IPS-NIHi7 (cell line): Measurements from ENCODE around the gene NTNG2.

Source experiments
- DNase-seq: peaks from one replicate; pipeline ENCODE4 v3.0.0; 2012; ENCODE audit warnings: mixed read lengths; ENCODE audit errors: extremely low spot score

Gene NTNG2

DNA sequence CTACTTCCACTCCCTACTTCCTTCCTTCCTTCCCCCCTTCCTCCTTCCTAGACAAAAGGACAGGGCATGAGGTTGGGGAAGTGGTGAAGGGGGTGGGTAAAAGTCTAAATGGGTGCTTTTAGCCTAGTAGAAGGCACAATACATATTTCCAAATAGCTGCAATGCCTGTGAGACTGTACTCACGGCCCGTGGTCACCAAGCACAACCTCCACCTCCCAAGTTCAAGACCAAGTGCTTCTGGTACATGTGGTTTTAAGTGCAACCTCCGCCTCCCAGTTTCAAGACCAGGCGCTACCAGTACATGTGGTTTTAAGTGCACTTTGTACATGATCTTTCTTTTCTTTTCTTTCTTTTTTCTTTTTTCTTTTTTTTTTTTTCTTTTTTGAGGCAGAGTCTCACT lies 14.5 kb upstream of the NTNG2 start:
- DNase-seq, result no peak

DNA sequence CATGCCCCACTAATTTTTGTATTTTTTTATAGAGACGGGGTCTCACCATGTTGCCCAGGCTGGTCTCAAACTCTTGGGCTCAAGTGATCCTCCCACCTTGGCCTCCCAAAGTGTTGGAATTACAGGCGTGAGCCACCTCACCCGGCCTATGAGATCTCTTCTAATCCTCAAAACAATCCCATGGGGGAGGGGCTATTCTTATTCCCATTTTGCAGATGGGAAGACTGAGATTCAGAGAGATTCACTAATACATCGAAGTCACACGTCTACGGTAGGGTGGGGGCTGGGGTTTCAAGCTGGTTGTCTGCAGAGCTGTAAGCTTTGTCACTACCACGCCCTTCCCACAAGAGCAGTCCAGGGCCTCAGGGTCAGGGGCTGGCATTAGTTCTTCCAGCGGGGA lies 14.0 kb upstream of the NTNG2 start:
- DNase-seq, result no peak

DNA sequence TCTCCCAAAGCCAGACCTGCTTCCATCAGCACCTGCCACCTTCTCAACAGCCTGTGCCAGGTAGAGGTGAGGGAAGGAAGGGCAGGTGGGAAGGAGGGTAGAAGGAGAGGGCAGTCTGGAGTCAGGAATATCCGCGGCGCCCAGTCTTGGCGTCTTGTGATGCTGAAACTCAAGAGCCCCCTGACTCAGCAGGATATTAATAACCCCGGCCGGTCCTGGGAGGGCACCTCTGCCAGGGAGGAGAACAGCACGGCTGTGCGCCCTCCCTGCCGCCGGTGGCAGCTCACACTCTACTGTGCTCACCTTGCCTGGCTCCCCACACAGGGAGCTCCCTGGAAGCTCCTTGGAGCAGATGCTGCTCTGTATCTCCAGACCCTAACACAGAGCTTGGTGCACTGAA lies 11.6 kb upstream of the NTNG2 start:
- DNase-seq, result no peak

DNA sequence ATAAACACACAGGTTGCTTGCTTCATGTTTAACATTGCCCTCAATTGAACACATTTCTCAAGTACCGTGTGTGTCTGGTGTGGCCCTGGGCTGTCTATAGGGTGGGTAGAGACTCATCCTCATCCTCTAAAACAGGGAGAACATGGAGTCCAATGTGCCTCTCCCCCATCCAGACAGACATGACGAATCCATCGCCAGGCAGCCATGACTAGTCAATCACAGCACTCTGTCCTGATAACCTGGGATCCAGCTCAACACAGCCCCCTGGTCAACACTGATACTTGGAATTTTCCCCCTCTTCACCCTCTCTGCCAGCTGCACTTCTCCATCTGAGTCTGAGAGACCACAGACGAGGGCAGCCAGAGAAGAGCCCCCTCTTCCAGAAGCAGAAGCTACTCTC lies 10.7 kb upstream of the NTNG2 start:
- DNase-seq, result no peak

DNA sequence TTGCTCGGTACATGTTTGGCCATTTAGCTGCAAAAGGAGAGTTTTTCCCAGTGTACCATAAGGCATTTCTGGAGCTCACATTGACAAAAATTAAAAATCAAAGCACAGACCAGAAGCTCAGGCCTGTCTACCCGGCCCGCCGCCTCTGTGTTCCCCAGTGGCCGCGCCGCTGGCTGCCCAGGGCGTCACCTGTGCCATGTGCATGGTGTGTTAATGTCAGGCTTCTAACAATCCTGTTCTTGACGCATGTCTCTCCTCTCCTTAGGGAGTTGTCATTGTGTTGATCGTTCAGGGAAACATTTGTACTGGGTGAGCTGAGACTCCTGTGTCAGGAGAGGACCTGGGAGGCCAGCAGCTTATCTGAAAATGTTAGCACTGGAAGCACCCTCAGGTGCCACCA lies 9.6 kb upstream of the NTNG2 start:
- DNase-seq, result no peak

DNA sequence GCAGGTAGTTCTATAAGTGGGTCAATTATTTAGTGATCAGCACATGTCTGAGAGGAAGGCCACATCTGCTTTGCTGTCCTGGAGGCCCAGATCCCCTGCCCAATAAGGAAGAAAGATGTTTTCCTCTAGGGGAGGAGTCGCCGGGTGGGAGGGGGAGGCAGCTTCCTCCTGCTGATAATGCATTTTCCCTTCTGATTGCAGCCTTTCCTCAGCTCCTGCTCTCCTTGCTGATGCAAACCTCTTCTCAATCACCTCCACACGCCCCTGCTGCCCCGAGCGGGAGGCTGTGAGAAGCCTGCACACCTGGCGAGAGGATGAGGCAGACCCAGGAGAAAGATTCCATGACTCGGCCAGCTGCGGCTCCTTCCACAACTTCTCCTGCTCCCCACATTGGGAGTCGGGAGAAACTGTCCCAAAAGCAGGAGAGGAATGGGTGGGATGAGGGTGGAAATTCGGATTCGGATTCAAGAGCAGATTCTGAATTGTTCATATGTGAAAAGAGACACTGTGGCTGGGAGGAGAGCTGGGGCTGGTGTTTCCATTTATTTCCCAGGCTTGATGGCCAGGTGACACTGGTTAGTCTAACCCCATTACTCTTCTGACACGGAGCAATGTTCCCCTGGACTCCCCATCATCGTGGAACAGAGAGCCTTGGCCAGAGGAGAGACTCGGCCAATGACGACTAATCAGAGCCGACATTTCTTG lies 6.8 kb upstream of the NTNG2 start:
- peak; percentile 68 for DNase-seq

DNA sequence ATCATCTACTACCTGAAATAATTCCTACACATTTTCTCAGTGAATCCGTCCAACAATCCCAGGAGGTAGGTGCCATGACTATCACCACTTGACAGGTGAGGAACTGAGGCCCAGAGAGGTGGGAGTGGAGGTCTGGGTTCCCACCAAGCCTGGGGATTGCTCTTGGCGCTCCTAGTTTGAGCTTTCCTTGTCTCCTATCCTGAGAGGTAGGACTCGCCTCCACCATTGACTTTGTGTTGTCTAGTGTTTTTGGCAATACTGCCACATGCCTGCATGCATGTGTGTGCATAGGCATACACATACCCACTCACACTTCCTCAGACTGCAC lies 6.3 kb upstream of the NTNG2 start:
- no peak for DNase-seq

DNA sequence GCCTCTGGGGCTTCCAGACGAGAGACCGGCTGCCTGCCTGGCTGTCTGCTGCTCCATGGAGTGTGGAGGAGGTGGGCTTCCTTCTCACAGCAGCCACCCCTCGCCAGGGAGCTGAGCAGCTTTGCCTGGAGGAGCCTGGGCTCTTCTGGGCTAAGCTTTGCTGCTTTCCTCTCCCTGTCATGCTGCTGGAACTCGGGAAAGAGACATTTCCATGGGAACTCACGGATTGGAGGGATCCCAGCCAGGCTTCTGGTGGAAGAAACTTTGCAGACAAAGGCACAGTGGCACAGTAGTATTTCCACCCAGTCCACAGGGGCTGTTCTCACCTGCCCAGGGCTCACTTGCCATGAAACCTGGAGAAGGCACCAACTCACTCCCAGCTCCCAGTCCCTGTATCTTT lies 5.6 kb upstream of the NTNG2 start:
- no peak for DNase-seq

DNA sequence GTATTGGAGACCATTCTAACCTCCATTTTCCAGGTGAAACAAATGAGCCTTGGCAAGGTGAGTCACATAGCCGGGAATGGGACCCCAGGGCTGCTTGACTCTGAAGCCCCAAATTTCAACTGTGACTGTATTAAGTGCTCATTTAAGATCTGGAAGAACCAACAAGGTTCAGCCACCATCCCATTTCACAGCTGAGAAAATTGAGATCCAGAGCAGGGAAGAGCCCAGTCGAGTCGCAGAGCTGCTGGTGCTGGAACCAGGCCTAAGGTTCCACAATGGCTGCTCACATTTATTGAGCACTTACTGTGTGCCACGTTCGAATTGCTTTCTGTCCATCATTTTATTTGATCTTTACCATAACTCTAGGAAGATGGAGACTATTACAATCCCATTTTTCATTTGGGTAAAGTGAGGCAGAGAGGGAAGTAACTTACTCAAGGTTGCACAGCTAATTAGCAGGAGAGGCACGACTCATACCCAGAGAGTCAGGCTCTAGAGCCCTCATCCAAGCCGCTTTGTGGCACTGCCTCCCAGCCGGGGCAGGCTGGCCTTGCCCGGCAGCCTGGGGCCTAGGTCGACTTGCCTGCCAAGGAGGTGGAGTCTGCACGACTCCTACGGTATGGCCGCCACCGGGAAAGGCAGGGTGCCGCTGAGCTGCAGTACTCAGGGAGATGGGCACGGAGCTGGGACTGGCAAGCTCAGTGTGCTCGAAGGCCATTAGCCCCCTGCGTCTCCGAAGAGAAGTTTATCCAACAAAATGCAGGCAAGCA lies 4.3 kb upstream of the NTNG2 start:
- DNase-seq, result no peak

DNA sequence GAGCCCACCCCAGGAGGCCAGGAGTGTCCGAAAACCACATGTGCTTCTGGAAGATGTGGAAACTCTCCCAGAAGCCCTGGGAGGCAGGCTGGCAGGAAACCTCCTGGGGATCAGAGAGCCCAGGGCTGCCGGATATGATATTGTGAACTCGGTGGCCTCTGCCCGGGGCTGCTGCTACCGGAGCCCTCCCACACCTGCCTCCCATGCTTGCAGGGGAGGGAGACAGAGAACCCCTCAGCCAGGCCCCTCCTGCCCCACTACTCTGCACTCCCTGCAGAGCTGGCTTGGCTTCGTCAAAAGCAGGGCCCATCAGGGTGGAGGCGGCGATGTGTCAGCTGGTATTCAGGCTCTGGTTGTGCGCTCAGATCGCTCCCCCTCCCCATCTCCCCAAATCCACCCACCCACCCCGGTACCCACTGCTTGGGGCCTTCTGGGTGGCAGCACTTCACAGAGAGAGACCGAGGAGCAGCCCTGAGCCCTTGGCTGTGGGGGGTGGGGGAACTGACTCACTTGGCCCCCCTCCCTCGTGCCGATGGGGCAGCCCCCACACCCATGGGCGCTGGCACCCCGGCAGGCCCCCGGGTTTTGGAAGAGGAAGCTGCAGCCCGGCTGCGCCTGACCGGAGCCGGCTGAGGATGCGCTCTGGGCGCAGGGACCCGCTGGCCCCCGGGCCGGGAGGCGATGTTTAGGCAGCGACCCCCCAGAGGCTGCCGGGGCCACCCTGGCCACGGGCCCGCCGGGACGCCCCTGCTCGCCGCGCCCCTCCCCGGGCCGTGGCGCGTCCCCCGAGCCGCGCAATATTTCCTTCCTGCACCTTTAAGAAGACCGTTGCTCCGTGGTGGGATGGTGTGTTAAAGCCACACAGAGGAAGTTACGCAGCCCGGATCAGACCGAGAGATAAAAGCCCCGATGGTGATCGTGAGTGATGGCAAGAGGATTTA lies 786 bp upstream of the NTNG2 start:
- DNase-seq, result no peak

DNA sequence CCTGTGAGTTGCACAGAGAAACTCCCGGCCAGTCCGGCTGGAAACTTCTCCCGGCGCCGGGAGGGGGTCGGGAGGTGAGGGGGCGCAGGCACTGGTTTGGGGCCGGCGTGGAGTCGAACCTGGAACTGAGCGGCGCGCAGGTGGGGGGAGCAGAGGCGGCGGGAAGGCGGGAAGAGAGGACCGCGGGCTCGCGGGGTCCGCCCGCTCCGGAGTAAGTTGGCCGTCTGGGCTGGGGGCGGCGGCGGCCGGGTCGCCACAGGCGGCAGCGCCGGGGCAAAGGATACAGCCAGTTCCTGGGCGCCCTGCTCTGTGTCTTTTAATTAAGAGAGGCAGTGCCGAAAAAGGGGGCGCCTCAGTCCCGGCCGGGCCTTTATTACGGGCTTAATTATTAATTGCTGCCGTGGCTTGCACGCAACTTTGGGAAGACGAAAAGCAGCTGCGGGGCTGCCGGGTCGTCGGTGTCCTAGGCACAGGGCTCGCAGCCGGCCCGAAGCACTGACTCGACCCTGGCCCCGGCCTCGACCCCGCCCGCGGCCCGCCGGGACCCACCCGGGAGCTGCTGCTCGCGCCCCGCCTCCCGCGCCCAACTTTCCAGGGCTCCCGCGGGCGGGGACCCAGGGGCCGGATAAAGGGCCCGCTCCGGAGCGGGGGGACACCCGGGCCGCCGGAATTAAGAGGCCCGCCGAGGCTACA lies 1.1 kb downstream of the NTNG2 start:
- no peak for DNase-seq

DNA sequence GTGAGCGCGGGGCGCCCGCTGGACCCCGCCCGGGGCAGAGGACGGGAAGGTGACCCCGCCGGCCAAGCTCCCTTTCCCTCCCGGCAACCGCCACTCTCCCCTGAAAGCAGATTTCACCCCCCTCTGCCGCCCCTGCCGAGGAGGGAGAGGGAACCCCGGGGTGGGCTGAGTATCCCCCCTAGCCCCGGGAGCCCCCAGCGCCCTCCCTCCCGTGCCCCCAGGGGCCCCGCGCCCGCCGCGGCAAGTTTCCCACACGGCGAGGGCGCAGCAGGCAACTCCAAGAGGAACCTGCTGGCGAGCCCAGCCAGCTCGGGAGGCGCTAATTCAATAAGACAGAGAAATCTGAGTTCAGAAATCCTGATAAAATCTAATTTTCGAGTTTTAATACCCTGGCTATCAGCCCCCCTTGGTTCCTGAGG lies 1.6 kb downstream of the NTNG2 start:
- DNase-seq, result no peak

DNA sequence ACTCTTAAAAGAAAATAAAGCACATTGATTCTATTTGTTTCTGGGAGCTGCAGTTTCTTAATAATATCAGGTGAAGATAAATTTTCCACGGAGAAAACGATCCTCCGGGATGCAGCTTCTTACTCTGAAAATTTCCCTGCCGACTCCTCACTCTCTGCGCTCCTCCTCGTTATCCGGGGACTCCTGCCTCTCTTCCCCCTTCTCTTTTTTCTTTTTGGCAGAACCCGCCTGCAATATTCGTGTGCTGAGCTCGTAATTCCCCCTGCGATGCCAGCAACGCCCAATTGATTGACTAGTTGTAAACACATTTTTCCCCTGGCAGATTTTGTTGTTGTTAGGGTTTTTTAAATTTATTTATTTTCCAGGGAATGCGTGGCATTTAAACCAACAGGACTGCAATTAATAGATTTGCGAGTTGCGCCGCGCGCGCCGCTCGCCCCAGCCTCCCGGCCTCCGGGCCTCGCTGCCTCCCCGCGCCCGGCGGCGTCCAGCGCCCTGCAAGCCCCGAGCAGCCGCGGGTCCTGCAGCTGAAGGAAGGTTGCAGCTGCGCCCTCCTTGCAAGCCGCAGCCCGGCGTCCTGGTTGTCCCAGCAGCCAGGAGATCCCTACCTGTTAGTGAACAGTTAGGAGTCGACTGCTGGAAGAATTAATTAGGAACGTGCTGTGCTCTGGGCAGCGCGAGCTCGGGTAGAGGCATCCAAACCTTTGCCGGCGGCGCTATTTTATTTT lies 2.2 kb downstream of the NTNG2 start:
- no peak for DNase-seq

DNA sequence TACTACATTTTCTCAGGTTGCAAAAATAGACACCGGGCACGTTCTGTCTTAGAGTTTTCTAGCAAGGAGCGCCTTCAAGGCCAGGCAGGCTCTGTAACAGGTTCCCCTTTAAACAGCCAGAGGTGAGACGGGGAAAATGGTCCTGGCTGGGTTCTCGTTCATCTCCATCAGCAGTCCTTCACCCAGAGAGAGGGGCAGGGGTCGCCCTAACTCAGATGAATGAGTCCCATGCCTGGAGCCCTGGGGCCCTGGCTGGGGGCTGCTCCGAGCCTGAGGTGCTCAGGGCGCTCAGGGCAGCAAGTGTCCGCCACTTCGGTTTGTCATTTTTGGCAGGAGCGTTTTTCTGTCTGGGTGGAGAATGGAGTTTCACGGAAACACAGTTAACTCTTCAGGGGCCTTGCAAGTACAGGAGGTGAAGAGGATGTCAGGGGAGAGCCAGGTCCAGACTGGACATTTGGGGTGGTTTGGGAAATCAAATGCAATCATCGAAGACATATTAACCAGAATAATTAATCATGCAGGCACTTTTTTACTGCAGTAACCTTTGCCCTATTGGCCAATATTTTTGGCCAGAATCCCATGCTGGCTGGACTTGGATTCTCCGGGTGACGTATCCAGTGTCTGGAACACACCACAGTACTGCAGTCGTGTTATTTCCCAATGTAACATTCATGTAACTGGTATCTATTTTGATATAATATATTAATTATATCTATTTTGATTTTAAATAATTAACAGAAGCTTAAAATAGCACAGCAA lies 2.9 kb downstream of the NTNG2 start:
- no peak for DNase-seq

DNA sequence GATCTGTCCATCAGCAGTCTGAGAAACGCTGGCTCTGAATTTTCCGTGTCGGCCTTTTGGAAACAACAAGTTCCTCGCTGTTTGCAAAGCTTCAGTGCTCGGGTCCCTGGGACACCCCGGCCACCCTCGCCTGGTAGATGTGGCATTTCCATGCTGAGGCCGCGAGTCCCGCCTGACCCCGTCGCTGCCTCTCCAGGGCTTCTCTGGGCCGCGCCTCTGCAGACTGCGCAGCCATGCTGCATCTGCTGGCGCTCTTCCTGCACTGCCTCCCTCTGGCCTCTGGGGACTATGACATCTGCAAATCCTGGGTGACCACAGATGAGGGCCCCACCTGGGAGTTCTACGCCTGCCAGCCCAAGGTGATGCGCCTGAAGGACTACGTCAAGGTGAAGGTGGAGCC lies 4.7 kb downstream of the NTNG2 start:
- DNase-seq, result peak; percentile 67

DNA sequence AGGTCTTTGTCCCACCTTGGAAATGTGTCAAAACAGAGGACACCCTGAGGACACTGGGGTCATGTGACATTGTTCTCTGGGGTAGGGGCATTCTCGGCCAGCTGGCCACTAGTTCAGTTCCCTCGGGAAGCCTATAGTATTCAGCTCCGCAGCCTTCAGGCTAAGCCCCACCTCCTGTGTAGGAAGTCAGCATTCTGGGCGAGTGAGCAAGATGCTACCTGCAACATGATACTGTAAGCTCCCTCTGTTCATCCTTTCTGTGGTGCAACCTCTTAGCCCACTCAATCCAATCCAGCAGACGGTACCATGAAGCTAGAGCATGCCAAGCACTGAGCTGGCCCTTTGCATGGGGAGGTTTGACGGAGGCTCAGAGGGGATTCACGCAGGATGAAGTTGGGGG lies 5.3 kb downstream of the NTNG2 start:
- no peak for DNase-seq

DNA sequence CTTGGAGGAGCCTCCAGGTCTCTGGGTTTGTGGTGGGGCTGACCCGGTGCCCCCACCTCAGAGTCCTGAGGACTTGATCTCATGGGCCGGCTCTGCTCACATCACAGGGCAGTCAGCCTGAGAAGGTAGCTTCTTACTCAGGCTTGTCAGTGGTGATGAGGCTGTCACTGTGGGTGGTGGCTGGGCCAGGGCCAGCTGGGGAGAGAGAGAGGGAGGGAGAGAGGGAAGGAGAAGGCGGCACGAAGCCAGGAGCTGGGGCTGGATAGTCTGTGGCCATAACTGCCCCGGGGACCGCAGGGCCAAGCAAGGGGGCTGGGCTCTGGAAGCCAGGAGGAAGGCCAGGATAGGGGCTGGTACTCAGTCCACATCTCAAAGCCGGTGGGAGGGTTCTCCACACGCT lies 6.5 kb downstream of the NTNG2 start:
- DNase-seq, result no peak

DNA sequence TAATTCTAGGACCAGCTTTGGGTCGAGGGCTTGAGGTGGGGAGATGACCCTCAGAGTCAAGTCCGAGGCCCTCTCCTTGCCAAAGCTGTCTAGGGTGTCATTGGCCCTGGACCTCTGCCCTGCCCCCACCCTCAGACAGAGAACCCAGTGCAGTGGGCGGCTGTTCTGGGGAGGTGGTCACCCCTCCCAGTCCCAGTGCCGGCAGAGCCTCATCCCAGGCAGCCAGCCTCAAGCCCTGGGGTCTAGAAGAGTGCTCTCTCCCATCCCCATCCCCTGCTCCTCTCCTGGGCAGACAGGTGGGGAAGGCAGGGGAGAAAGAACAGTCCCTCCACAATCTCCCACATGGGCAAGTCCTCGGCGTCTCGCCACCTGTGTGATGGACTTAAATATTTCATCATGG lies 7.0 kb downstream of the NTNG2 start:
- no peak for DNase-seq

DNA sequence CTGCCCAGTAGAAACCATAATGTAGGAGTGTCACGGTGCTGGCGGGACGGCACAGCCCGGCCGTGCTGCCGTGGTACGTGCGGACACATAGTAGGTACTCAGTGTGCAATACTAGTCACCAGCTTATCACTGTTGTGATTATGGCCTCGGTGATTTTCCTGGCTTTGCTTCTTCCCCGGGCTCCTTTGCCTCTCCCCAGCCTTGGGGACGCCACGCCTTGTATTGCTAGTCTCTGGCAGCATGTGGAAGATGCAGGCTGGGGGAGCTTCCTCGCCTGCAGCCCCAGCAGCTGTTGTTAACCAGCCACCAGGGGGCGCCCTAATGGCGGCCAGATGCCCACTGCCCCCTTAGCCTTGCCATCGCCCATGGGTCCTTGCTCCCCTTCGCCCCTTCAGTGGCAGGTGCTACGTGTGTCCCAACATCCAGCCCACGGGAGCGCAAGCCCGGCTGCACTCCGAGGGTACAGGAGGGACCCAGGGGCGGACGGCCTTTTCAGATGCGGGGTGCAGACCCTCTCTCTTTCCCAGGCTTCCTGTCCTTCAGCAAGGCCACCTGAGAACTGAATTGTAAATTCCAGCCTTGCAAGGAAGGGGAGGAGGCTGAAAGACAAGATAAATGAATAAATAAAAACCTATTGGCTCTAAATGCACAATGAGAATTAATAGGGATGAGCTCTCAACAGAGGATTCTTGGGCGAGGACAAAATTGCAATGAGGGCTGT lies 8.0 kb downstream of the NTNG2 start:
- peak; percentile 80 for DNase-seq

DNA sequence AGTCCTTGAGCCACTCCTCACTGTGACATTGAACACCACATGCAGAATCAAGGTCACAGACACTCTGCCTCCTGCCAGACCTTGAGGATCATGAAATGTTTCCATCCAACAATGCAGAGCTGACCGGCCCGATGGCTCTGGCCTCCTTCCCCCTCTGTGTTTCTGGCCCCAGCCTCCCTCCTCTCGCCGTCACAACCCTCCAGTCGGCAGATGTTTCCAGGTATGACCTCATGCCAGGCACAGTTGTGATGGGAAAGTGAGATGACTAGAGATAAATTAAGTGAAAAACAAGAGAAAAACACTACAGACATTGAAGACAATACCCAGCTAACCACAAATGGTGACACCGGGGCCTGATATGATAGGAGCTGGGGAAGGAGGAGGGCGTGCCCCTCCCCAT lies 9.8 kb downstream of the NTNG2 start:
- no peak for DNase-seq
